GM12872 (cell line): ENCODE results near the gene FOCAD.

Source experiments
- TF ChIP-seq, protein P1 (sequence below): IDR thresholded peaks from 3 replicates; pipeline ENCODE4 v1.5.1; 2011; ENCODE audit warnings: low read depth, mild to moderate bottlenecking, low read length, moderate library complexity; ENCODE audit not compliant: insufficient read depth

Gene FOCAD

DNA sequence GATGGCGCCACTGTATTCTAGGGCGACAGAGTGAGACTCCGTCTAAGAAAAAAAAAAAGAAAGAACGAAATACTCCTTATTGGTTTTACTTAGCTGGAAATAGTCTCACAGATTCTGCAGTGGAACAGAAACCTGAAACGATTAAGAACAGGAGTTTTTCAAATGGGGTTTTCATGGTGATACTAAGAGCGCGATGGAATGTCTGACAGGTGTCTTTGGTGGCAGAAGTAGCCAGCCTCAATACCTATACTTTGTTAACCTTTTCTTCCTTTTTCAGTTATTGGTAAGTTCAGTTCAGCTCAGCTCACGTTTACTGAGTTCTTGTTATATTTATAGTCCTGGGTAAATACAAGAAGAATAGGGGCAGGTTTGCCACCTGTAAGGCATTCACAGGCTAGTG is 123.9 kb downstream of the FOCAD start:
- TF ChIP-seq, protein P1, sequence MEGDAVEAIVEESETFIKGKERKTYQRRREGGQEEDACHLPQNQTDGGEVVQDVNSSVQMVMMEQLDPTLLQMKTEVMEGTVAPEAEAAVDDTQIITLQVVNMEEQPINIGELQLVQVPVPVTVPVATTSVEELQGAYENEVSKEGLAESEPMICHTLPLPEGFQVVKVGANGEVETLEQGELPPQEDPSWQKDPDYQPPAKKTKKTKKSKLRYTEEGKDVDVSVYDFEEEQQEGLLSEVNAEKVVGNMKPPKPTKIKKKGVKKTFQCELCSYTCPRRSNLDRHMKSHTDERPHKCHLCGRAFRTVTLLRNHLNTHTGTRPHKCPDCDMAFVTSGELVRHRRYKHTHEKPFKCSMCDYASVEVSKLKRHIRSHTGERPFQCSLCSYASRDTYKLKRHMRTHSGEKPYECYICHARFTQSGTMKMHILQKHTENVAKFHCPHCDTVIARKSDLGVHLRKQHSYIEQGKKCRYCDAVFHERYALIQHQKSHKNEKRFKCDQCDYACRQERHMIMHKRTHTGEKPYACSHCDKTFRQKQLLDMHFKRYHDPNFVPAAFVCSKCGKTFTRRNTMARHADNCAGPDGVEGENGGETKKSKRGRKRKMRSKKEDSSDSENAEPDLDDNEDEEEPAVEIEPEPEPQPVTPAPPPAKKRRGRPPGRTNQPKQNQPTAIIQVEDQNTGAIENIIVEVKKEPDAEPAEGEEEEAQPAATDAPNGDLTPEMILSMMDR, result no peak

DNA sequence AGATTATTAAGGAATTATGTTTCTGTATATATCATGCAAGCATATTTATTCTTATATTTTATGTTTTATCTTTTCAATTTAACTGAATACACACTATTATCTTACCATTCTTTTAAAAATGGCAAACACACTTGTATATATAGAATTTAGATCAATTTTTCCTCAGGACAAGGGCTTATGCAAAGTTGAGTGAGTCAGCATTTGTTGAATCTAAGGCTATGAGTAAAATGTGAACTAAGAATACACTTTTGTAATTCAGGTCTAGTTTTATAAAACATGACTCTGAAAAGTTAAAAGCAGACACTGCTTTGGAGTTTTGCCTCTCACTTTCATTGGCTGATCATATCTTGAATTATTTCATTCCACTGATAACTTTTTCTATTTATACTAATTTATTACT is 127.8 kb downstream of the FOCAD start:
- TF ChIP-seq, protein P1, result no peak

DNA sequence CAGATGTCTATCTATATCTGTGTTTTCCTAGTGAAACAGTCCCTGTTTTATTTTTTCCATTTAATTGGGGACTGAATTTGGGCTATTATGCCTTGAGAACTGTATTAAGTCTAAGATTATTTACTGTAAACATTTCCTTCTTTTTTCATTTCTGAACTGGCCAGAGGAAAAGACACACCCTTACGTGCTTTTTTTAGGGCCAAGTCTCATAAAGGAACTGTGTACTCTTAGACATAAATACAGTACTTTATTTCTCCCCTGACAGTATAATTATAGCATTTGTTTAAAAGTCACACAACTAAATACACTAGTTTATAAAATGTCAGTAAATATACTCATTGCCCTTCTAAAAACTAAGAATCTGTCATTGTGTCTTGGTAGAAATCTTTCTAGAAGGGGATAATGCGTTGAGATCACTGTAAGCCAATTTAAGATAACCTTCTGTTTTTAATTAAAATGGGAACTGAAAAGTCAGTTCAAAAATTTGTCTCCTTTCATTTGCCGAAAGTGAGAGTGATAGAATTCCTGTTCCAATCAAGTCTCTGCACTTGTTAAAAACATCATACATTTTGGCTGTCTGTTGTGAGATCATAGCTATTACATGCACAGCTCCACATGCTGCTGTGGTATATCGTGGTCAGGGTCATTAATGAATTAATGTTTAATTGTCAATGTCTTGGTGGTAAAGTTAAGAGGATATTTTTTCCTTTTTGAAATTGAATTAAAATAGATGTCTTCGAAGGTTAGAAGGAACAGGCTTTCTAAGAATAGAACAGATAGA is 132.1 kb downstream of the FOCAD start:
- TF ChIP-seq, protein P1, result no peak

DNA sequence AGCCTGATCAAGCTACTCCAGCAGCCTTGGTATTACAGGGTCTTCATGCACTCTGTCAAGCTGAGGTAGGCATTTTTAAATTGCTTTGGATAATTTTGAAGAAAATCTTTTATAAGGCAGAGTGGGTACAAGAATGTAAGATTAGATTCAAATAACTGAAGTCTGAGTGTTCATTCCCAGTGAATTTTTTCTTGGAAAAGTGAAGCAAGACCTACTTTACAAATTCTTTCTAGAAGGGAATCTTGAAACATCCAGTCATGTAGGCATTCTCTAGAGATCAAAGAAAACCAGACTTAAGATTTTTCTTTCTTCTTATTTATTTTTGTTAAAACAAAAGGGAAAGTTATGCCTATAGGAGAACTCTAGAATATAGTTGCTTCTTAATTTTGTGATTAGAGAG is 139.0 kb downstream of the FOCAD start:
- TF ChIP-seq, protein P1, result no peak

DNA sequence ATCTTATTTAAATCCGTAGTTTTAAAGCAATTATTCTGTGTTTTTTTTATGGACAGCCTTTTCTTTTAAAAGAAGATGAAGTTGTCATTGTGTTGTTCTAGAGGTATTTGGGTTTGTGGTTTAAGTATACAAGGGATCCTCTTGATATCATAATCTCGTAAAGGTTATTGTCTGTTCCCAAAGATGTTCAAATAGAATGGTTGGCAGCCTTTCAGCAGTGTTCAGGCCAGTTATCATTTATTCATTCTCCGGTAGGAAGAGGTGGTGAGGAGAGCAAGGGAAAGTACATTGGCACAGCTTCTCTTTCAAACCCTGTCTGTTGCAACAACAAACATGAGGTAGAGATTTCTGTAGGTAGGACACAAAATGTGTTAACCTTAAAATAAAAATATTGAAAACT is 147.0 kb downstream of the FOCAD start:
- TF ChIP-seq, protein P1, result no peak

DNA sequence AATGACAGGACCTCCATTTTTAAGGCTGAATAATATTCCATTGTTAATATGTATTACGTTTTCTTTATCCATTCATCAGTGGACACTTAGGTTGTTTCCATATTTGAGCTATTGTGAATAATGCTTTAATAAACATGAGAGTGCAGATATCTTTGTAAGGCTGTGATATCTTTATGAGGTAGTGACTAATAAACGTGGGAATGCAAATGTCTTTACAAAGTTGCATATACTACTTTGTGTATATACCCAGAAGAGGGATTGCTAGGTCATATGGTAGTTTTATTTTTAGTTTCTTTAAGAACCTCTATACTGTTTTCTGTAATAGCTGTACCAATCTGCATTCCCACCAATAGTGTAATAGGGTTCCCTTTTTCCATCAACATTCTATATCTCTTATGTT is 148.7 kb downstream of the FOCAD start:
- TF ChIP-seq, protein P1, result no peak

DNA sequence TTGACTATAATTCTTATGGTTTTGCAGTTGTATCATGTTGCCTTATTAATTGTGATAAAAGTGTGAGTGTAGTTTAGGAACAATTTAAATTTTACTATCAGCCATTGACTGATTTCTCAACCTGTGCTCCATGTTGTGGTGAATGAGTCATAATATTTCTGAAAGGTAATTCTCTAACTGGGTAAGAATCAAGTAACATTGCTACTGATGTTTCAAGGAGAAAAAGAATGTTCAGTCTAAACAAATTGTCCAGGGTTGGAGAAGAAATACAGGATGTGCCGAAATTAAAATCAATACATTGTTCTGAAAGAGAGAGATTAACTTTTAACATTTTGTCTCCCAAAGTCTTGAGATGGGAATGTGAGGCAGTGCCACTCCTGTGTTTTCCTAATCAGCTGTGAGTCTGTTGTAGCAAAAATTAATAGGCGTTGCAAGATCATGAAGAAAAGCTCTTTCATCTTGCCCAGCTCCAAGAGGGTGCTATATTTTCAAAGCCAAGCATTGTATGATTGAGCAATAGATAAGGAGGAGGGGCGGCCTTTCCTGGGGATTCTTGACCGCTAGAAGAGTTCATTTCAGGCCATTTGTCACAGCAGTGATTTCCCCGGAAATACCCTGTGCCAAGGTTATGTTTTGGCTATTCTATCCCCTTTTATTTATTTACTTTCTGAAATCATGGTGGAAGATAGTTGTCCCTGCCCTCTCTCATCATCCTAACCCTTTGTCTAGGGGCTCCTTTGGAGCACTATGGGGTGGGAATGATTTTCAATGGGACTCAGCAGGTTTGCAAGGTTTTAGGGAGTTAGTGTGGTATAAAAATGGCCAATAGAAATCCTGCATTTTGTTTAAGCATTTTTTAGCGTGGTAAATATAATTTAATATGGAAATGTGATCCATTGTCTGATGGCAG is 151.6 kb downstream of the FOCAD start:
- TF ChIP-seq, protein P1, result no peak
